Nephron (organoid): ENCODE data around the gene WWOX.

ENCODE experiments used
- H3K27ac Mint-ChIP-seq, 3 experiments: 2 replicates each; pipeline ENCODE4 v1.8.0; 2020; ENCODE audit warnings: mixed read lengths in 3 of 3, mild to moderate bottlenecking in 2 of 3, moderate library complexity in 1 of 3
- H3K27me3 Mint-ChIP-seq: 2 replicates; pipeline ENCODE4 v1.8.0; 2021; ENCODE audit warnings: low read depth, mild to moderate bottlenecking, moderate library complexity, mixed read lengths
- H3K36me3 Mint-ChIP-seq: 2 replicates; pipeline ENCODE4 v1.8.0; 2020; ENCODE audit warnings: low read depth, mixed read lengths
- H3K4me1 Mint-ChIP-seq: 2 replicates; pipeline ENCODE4 v1.8.0; 2020; ENCODE audit warnings: mixed read lengths
- H3K4me3 Mint-ChIP-seq, 3 experiments: 2 replicates each; pipeline ENCODE4 v1.8.0; 2020; ENCODE audit warnings: mild to moderate bottlenecking in 3 of 3, mixed read lengths in 3 of 3, moderate library complexity in 2 of 3
- H3K9me3 Mint-ChIP-seq: 2 replicates; pipeline ENCODE4 v1.8.0; 2020; ENCODE audit warnings: mixed read lengths
- TF ChIP-seq, protein P1 (sequence below), 3 experiments: fragments of 200-600 bp; sonication (generic); IDR thresholded peaks; one replicate each; pipeline ENCODE4 v1.5.0; 2021; ENCODE audit warnings: antibody characterized with exemption in 3 of 3; ENCODE audit not compliant: unreplicated experiment in 3 of 3

Gene WWOX

DNA sequence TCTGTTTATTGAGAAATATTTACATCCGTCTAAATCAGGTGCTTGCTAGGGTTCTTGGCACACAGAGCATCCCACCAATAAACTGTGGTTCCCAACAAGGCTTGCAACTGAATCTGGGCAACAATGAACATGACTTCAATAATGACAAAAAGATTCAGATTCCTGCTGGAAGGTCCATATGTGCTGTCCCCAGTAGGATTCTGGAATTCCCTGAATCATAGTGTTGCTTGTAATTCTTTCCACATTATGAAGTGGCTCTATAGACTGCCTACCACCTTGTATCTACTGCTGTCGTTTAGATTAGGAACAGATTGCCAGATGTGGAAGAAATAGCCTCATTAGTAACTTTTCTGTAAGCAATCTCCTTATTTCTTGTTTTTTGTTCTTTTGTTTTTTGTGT lies 265.9 kb downstream of the WWOX start:
- Mint-ChIP-seq H3K9me3 (peaks cover 4% of the 10 kb centered on the region), H3K4me3 (no peak overlapping the region), H3K27me3 (no peaks in the 10 kb centered on the region), H3K4me1 (peaks cover 40% of the 10 kb centered on the region), H3K36me3 (peaks cover 4% of the 10 kb centered on the region), H3K27ac (peak overlapping the region in 1 of 3 experiments; percentile 1)
- TF ChIP-seq, protein P1, sequence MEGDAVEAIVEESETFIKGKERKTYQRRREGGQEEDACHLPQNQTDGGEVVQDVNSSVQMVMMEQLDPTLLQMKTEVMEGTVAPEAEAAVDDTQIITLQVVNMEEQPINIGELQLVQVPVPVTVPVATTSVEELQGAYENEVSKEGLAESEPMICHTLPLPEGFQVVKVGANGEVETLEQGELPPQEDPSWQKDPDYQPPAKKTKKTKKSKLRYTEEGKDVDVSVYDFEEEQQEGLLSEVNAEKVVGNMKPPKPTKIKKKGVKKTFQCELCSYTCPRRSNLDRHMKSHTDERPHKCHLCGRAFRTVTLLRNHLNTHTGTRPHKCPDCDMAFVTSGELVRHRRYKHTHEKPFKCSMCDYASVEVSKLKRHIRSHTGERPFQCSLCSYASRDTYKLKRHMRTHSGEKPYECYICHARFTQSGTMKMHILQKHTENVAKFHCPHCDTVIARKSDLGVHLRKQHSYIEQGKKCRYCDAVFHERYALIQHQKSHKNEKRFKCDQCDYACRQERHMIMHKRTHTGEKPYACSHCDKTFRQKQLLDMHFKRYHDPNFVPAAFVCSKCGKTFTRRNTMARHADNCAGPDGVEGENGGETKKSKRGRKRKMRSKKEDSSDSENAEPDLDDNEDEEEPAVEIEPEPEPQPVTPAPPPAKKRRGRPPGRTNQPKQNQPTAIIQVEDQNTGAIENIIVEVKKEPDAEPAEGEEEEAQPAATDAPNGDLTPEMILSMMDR (IDR thresholded peaks at IDR 0.05; ENCODE audit: unreplicated experiment in 3 of 3) = no peak

DNA sequence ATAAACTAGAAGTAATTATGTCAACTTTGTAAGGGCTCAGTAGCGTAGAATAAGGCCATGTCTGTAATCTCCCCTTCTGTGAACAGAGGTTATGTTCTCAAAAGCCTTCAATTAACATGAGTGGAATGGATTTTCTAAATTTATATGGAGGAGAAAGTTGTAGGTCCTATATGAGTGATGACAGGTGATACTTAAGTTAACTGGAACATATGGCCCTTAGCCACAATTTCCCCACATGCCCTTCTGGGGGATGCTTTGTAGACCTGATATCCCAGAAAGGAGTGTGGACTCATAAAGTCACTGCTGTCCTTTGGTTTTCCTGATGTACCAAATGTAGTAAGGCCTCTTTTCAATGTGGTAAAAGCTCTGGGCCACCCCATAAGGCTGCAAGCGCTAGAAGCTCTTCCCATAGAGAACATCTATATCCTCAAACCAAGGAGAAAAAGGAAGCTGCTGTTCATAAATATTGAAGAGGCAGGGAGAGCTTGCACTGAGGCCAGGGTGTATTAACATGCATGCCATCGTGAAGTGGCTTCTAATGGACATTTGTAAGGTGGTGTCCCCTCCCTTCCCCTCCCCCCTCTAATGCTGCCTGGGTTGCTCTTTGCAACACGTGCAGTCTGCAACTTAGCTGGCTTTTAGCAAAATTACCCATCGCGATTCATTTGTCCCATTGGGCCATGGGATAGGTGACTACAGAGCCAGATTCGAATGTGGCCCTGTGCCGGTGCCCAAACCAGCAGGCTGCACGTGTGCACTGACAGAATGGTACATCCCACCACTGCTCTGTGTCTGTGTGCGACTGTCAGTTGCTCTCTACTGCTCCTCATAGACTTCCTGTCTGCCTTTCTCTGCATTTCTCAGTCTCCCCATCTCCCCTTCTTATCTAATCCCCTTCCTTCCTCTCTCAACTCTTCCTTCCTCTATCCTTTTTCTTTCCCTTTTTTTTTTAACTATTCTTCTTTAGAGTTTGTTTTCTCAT lies 269.0 kb downstream of the WWOX start:
- Mint-ChIP-seq H3K4me1 (peaks cover 24% of the 10 kb centered on the region), H3K4me3 (no peak overlapping the region), H3K27me3 (no peaks in the 10 kb centered on the region), H3K36me3 (peaks cover 4% of the 10 kb centered on the region), H3K9me3 (peaks cover 9% of the 10 kb centered on the region), H3K27ac (no peak overlapping the region)
- TF ChIP-seq, protein P1 (IDR thresholded peaks at IDR 0.05; ENCODE audit: unreplicated experiment in 3 of 3) = no peak

DNA sequence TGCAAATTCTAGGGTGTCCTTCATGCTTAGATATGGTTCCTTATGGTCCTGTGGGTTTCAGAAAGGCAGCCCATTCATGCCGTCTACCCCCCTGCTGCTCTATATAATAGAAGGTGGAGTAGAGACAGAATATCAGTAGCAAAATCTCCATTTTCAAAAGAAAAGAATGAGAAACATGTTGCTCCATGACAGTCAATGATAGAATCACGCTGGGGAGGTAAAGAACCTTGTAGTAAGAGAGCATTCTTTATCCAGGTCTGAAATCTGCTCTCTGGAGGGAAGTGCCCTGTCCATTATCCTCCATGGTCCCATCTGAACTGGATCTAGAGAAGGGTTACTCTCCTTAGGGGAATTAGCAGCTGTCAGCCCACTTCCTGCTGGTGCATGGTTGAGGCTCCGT lies 272.8 kb downstream of the WWOX start:
- no peak overlapping the region for H3K27ac Mint-ChIP-seq
- peaks cover 15% of the 10 kb centered on the region for H3K4me1 Mint-ChIP-seq
- H3K4me3 Mint-ChIP-seq = no peak overlapping the region
- H3K9me3 Mint-ChIP-seq = peaks cover 9% of the 10 kb centered on the region
- peaks cover 7% of the 10 kb centered on the region for H3K36me3 Mint-ChIP-seq
- TF ChIP-seq, protein P1 (IDR thresholded peaks at IDR 0.05; ENCODE audit: unreplicated experiment in 3 of 3) = no peak
- peaks cover 8% of the 10 kb centered on the region for H3K27me3 Mint-ChIP-seq

DNA sequence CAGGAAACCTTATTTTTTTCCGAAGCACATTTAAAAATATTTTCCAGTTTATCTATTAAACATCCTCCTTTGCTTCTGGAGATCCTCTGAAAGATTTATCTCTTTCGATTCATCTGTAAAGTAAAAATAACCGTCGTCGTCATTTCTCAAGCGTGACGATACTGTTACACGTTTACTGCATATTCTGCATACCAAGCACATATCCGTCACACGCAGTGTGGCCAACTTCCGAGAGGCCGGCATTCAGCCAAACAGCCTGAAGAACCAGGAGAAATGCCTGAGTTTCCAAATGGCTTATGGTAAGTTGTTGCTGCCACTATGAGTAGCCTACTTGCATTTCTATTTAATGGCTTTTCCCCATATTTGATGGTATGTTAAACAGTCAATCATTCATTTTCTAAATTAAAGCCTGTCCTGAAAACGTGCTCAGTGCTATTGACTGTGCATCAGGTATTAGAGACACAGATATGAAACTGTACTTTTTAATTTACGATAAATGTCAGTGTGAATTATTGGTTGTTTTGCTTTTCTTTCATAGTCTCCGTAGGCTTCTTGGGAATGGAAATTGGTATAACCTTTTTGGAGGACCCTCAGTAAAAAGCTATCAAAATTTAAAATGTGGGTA lies 275.7 kb downstream of the WWOX start:
- Mint-ChIP-seq H3K27ac (no peak overlapping the region), H3K27me3 (peaks cover 12% of the 10 kb centered on the region), H3K4me1 (peaks cover 27% of the 10 kb centered on the region), H3K4me3 (no peak overlapping the region), H3K36me3 (peaks cover 9% of the 10 kb centered on the region), H3K9me3 (peaks cover 6% of the 10 kb centered on the region)
- TF ChIP-seq, protein P1 (IDR thresholded peaks at IDR 0.05; ENCODE audit: unreplicated experiment in 3 of 3) = no peak

DNA sequence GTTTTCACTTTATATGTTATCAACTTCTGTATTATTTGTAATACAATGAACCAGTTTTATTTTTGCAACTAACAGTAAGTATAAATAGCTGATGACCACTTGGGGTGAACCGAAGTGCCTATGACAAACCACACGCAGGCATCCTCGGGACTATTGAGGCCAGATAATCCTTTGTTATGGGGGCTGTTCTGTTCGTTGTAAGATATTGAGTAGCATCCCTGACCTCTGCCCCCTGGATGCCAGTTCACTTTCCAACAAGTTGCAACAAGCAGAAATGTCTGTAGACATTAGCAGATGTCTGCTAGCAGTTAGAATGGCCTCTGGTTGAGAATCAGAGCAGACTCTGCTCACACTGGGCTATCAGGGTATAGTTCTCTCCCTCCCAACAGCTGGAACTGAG lies 277.0 kb downstream of the WWOX start:
- TF ChIP-seq, protein P1 (IDR thresholded peaks at IDR 0.05; ENCODE audit: unreplicated experiment in 3 of 3) = no peak
- Mint-ChIP-seq H3K4me1 (peaks cover 27% of the 10 kb centered on the region), H3K9me3 (peaks cover 2% of the 10 kb centered on the region), H3K27me3 (peaks cover 15% of the 10 kb centered on the region), H3K36me3 (peaks cover 7% of the 10 kb centered on the region), H3K4me3 (no peak overlapping the region), H3K27ac (peak overlapping the region in 2 of 3 experiments; percentile 11 to 70)
